HTERT RPE-1 (cell line): ENCODE data around the gene BAHD1.

Source experiments
- in situ Hi-C: fragments of 300-500 bp; cut with MboI; formaldehyde crosslinking; loops from 4 replicates; pipeline ENCODE4 v1.14.3; 2020; ENCODE audit warnings: low sequenced_read_pairs

Gene BAHD1

DNA sequence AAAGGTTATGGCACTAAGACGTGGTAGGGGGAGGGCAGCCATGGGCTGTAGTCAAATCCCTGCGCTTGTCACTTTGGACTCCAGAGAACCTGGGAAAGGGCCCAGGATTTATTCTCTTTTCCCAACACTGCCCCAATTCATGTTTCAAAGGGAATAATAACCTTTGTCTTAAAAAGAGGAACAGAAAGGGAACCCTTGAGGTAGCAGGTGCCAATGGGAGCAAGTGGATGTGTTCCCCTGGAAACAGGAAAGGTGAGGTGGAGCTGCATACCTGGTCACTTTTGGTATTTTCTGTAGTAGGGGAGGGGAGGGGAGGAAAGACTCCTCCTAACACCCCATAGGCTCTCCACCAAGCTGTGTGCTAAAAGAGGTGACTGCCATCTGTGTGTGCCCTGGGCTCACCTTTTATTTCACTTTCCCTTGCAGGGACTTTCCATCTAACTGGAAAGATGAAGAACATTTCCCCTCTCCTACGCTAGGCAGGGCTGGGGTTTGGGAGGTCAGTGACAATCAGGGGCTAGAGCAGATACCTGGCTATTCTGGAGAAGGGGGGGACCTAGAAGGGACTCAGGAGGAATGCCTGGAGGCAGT is 23.9 kb downstream of the BAHD1 start:
- in situ Hi-C loops = no loop called here

DNA sequence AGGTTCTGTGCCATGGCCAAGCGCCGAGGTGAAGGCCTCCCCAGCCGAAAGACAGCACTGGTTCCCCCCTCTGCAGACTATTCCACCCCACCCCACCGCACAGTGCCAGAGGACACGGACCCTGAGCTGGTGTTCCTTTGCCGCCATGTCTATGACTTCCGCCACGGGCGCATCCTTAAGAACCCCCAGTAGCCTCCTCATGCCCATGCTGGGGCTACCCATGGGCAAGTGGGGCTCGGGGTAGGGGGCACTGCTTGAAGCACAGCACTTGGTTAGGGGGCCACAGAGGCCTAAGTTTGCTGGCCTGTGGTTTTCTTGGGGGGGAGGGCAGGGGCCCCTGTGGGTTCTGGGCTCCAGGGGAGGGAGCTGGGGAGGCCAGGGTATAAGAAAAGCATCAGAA is 25.2 kb downstream of the BAHD1 start:
- in situ Hi-C loops = no loop called here

DNA sequence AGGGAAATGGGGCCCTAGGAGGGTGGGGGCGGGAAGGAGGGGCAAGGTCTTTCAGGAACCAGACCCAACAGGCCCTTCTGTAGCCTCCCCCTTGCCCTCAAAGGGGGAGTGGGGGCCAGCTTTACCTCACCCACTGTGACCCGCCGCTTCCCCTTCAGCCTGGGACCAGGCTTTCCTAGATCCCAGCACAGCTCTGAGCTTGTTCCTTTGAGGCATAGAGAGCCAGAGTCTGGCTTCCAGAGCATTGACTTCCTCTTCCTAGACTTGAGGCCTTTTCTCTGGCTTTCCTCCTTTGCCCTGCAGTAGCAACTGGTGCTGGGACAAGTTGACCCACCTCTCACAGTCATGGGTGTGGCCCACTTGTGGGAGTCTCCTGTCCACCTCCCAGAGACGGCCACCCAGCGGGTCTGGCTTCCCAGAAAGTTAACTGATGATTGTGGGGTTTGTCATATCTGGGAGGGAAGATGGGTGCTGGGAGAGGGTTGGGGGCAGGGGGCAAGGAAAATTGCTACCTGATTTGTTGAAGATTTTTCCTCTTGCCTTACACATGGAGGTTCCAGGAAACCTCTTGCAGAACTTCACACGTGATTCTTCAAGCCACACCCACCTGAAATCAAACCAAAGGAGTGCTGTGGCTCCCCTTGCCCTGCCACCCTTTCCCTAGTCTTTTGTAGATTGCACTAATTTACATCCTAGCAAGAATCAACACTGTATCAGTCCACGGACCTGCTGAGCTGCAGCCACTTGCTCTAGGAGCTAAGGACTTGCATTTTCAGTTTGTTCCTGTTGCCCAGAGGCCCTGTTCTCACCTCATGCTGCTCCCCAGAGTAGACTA is 25.9 kb downstream of the BAHD1 start:
- in situ Hi-C loops = no loop called here

DNA sequence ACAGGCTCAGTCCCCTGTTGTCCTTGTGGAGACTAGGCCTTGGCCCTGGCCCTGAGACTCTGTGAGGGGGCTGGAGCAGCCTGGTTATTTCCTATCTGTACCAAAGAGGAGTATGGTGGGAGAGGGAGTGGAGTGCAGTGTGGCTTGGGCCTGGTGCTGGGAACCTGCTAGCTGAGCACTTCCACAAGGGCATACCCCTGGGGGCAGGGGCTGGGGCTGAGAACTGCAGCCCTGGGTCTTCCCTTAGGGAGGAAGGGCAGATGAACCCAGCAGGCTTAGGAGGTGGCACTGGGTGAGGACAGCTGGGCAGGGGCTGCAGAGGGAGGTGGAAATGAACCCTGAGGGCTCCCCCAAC is 26.5 kb downstream of the BAHD1 start:
- in situ Hi-C loops = no loop called here

DNA sequence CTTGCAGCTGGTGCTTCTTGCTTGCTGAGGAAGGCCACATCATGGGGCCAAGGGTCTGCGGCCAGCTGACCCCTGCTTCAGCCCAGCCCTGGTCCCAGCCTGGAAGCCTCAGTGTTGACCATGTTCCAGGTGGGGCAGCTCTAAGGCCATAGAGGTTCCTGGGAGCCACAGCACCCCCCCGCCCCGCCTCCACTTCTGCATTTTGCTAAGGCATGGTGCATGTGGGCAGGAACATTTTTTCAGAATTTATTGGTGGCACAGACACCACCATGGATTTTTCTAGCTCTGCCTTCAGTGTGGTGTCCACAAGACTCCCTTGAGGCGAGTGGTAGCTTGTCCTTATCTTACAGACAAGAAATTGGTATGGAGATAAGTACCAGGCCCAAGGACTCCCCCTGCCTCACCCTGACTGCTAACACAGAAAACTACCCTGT is 28.2 kb downstream of the BAHD1 start:
- in situ Hi-C loops = no loop called here

DNA sequence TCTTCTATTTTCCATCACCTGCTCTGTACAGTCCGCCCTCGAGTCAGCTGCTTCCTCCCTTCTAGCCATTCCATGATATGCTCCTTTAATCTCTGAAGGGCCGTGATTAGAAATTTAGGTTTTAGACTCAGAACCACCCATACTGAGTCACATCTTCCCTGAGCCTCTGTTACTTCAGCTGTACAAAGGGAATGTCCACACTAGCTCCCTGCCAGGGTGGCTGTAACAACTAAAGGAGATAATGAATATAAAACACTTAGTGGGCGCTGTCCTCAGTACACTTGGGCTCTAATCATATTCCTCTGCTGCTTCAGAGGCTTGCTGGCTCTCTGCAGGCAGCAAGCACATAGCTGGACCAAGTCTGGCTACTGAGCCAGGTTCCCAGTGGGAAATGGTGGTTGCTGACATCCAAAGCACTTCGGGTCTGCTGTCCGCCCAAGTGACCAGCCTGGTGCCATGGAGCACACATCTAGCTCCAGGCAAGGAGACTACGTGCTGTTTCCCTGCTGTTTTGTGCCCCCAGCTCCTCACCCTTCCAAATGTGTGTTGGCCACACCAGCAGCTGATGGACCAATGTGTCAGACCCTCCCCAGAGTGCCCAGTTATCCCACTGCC is 29.1 kb downstream of the BAHD1 start:
- in situ Hi-C loops = no loop called here

DNA sequence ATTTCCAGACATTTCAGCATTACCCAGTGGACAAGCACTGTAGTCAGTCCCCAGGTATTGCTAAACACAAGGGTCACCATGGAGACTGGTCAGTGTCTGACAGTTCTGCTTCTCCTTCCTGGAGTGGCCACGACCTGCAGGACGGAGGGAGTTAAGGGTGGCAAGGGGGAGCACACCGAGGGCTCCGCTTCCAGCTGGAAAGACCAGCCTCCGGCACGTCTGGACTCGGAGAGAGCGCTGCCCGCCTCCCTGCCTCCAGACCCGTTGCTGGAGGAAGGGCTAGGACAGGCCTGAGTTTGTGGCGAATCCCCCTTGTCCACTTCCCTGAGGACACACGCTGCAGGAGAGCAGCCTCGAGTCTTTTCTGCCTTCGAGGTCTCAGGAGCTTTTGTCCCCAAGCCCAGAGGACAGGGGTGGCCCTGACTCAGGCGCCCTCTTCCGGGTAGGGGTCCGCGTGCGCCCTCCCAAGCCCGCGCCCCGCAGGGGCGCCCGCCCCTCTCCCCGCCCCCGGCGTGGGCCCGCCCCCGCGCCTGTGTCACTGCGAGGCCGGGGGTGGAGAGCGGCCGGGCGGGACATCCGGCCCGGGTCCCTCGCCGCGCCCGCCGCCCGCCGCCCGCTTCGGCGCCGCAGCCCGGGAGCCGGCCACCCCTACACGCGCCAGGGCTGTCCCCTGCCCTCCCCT is 29.8 kb downstream of the BAHD1 start, which contains the start of gene CHST14:
CHST14 (plus strand) TSS at position 562 of the 682 bp plus-strand sequence. CDS start 230 bp downstream, outside the sequence.
- in situ Hi-C loops = no loop called here

DNA sequence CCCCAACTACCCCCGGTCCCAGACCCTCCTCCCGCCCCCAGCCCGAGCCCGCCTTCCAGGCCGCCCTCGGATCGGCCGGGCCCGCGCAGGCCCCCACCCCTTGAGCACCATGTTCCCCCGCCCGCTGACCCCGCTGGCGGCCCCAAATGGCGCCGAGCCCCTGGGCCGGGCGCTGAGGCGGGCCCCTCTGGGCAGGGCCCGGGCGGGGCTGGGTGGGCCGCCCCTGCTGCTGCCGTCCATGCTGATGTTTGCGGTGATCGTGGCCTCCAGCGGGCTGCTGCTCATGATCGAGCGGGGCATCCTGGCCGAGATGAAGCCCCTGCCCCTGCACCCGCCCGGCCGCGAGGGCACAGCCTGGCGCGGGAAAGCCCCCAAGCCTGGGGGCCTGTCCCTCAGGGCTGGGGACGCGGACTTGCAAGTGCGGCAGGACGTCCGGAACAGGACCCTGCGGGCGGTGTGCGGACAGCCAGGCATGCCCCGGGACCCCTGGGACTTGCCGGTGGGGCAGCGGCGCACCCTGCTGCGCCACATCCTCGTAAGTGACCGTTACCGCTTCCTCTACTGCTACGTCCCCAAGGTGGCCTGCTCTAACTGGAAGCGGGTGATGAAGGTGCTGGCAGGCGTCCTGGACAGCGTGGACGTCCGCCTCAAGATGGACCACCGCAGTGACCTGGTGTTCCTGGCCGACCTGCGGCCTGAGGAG is 30.5 kb downstream of the BAHD1 start:
- in situ Hi-C loops = no loop called here

DNA sequence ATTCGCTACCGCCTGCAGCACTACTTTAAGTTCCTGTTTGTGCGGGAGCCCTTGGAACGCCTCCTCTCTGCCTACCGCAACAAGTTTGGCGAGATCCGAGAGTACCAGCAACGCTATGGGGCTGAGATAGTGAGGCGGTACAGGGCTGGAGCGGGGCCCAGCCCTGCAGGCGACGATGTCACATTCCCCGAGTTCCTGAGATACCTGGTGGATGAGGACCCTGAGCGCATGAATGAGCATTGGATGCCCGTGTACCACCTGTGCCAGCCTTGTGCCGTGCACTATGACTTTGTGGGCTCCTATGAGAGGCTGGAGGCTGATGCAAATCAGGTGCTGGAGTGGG is 31.0 kb downstream of the BAHD1 start:
- in situ Hi-C loops = no loop called here

DNA sequence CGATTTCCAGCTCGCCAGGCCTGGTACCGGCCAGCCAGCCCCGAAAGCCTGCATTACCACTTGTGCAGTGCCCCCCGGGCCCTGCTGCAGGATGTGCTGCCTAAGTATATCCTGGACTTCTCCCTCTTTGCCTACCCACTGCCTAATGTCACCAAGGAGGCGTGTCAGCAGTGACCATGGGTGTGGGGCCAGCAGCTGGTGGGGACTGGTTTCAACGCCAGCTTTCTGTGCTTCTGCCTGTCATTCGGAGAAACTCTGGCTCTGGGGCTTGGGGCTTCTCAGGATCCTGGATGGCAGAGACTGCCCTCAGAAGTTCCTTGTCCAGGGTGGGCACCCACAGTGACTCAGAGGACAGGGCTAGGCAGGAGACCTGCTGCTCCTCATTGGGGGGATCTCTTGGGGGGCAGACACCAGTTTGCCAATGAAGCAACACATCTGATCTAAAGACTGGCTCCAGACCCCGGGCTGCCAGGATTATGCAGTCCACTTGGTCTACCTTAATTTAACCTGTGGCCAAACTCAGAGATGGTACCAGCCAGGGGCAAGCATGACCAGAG is 31.5 kb downstream of the BAHD1 start:
- in situ Hi-C loops = no loop called here

DNA sequence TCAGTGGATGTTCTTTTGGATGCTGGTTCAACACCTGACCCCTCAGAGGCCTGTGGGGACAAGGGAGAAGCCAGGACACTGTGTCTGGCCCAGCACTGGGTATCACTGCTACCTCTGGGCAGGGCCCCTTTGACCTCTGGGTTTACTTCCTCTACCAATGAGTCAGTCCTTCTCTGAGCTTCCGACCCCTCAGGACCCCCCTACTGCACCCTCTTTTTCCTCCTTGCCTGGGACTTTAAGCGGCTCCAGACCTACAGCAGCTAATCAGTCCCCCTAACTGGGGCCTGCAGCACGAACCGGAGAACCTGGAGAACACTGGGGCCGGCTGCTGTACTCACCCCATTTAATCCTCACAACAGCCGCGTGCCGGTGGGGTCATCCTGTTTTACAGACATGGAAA is 33.8 kb downstream of the BAHD1 start:
- in situ Hi-C loops = no loop called here

DNA sequence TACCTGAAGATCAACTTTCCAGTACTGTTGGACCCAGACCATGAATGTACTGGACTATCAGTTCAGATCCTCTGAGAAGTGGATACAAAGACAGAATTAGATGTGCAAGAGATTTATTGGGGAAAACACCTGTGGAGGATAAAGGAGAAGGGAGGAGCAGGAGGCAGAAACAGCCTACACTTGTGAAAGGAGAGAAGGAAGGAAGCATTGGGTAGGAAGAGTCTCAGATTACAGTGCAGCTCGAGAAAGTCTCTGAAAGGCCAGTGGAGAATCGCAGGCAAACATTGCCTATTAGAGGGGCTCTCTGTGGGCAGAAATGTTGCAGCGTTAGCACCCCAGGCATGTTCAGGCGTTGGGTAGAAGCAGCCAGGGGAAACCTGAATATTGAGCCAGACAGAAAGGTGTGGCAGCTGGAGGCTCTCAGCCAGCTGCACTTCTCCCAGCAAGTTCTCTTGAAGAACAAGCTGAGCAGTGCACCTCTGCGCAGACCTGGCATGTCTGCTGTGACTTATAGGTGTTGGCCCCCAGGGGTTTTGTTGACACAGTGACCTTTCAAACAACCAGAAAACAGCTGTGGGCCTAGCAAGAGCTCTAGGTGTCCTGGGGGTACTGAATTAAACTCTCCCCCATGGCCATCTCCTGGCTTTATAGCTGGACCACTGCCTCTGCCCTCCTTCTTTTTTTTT is 37.0 kb downstream of the BAHD1 start:
- in situ Hi-C loops = no loop called here

DNA sequence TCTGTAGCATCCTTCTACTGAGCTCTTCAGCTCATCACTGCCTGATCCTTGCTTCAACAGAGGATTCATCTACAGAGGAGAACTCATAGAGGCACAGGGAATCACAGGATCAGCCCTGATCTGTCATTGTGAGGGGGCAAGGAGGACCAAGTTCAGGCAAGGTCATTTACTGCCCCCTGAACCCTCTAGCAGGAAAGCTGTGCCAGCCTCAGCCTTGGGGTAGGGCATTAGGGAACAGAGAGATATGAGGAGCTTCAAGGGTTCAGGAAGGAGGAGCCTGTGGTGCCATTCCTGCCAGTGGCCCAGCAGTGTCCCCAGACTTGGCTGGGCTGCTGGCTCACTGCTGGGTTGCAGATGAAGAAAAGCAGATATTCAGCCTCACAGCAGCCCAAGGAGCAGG is 38.3 kb downstream of the BAHD1 start:
- in situ Hi-C loops = no loop called here

DNA sequence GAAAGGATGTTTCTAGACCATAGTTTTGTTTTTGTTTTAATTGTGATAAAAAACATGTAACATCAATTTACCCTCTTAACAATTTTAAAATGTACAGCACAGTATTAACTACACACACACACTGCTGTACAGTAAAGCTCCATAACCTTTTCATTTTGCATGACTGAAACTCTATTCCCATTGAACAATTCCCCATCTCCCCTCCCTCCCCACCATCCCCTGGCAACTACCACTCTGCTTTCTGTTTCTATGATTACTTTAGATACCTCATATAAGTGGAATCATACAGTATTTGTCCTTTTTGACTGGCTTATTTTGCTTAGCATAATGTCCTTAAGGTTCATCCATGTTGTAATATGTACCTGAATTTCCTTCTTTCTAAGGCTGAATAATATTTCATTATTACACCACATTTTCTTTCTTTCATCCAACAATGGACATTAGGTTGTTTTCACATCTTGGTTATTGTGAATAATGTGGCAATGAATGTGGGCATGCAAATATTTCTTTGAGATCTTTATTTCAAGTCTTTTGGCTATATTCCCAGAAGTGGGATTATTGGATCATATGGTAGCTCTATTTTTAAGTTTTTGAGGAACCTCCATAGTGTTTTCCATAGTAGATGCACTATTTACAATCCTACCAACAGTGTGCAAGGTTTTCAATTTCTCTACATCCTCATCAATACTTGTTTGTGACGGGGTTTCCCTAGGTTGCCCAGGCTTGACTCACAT is 40.8 kb downstream of the BAHD1 start:
- in situ Hi-C loops = no loop called here

DNA sequence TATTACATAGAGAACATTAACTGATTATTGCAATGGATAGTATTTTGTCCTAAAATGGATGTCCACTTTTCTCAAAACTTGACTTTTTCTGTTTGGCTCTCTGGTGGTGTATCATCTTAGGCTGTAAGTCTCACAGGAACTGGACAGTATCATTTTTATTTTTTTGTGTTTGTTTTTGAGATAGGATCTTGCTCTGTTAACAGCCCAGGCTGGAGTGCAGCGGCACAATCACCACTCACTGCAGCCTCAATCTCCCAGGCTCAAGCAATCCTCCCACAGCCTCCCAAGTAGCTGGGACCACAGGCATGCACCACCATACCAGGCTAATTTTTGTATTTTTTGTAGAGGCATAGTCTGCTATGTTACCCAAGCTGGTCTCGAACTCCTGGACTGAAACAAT is 43.2 kb downstream of the BAHD1 start:
- in situ Hi-C loops = no loop called here

DNA sequence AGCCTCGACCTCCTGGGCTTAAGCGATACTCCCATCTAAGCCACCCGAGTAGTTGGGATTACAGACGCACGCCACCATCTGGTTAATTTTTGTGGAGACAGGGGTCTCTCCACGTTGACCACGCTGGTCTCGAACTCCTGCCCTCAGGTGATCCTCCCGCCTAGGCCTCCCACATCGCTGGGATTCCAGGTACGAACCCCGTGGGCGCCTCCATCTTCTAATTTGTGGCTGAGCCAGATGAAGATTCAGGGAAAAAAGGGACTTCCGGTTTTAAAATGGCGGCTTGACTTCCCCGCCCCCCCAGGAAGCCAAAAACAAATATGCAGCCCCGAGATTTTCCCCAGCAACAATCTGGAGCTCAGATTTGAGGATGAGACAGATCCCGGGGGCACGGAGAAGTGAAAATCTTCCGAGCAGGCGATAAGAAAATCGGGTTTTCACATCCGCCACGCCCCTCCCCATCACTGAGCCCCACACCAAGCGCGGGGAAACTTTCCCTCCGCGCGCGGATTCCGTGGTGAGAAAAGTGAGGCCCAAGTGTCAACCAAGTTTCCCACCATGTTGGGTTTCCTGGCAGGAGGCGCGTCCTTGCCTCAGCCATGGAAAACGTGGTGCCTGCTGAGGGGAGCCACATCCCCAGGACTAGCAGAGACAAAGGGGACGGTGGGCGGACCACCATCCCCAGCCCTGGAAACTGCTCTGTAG is 45.5 kb downstream of the BAHD1 start:
- in situ Hi-C loops = no loop called here

DNA sequence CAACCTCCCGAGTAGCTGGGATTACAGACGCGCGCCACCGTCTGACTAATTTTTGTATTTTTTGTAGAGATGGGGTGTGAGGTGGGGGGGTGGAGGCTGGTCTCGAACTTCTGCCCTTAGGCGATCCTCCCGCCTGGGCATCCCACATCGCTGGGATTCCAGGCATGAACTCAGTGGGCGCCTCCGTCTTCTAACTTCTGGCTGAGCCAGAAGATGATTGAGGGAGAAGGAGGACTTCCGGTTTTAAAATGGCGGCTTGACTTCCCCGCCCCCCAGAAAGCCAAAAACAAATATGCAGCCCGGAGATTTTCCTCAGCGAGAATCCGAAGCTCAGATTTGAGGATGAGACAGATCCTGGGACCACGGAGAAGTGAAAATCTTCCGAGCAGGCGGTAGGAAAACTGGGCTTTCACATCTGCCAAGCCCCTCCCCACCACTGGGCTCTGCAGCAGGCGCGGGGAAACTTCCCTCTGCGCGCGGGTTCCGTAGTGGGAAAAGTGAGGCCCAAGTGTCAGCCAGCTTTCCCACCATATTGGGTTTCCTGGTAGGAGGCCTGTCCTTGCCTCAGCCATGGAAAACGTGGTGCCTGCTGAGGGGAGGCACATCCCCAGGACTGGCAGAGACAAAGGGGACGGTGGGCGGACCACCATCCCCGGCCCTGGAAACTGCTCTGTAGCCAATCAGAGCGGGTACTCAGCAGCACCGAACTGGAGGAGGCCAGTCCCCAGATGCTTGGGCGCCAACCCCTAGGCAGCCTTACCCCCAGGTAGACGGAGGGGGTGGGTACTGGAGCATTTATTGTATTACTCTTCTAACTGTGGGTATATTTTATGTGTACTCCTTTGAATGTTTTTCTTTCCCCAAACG is 47.3 kb downstream of the BAHD1 start:
- in situ Hi-C loops = no loop called here
